Measurements from ENCODE around the gene NRP1.
"Not testable (repeated sequence)": the region's sequence is repeated elsewhere in the genome, so short reads cannot be mapped to it uniquely, and the experiment has no call there.

Gene NRP1

DNA sequence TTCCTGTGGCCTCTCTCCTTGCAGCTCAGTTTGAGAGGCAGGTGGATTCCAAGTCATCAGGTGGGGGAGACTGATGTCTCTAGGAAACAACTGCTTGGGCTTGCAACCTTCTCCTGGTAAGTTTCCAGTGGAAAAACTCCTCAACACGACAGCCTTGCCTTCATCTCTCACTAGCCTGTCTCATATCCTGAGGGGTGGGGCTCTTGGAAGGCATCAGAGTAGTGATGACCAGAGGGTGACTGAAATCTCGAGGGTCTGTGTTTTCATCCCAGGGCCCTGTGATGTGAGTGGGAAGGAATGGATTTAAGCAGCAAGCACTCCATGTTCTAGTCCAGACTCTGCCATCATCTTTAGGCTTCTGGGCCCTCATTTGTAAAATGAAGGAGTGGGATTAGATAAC is 107.0 kb downstream of the NRP1 start:
- Histone ChIP-seq H3K4me2 (ENCODE audit: low read length) (no peak overlapping the region), H3K4me1 (no peaks in the 10 kb centered on the region), H3K36me3 (ENCODE audit: control insufficient read depth, insufficient read depth, low read length) (no peaks in the 10 kb centered on the region), H3K27ac (no peak overlapping the region), H2AFZ (no peak overlapping the region), H3K27me3 (ENCODE audit: control insufficient read depth, insufficient read depth, low read length) (no peaks in the 10 kb centered on the region), H3K79me2 (no peaks in the 10 kb centered on the region), H3K9me3 (ENCODE audit: control insufficient read depth, low read length) (no peaks in the 10 kb centered on the region), H3K4me3 (ENCODE audit: low read depth, low read length) (no peak overlapping the region), H3K9ac (no peak overlapping the region)
- no peak for TF ChIP-seq CTCF (IDR thresholded peaks at IDR 0.05)

DNA sequence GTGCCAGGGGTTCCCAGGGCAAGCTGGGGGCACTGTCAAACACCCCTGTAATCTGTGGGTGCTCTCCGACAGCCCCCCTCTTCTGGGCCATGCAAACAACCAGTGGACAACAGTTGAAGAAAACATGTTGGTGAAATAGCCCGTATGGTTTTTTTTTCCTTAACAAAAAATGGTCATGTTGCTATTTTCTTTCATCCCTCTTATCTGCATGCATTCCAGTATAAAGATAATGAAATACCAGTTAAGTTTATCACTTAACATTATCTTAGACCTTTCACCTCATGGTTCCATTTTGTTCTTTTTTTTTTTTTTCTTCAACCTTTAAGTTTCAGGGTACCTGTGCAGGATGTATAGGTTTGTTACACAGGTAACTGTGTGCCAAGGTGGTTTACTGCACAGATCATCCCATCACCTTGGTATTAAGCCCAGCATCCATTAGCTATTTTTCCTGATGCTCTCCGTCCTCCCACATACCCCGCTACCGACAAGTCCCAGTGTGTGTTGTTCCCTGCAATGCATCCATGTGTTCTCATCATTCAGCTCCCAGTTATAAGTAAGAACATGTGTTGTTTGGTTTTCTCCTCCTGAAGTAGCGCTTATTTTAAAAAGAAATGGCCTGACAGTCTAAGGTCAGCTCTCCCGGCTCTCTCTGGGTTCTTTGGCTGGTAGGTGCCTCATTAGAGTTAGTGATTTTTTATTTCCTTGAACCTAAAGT is 110.1 kb downstream of the NRP1 start:
- H3K9me3 ChIP-seq (ENCODE audit: control insufficient read depth, low read length) = no peaks in the 10 kb centered on the region
- no peaks in the 10 kb centered on the region for H3K36me3 ChIP-seq (ENCODE audit: control insufficient read depth, insufficient read depth, low read length)
- no peaks in the 10 kb centered on the region for H3K4me1 ChIP-seq
- no peak overlapping the region for H3K27ac ChIP-seq
- no peak overlapping the region for H3K9ac ChIP-seq
- H3K27me3 ChIP-seq (ENCODE audit: control insufficient read depth, insufficient read depth, low read length) = no peaks in the 10 kb centered on the region
- no peak overlapping the region for H3K4me2 ChIP-seq (ENCODE audit: low read length)
- TF ChIP-seq CTCF (IDR thresholded peaks at IDR 0.05) = no peak
- no peaks in the 10 kb centered on the region for H3K79me2 ChIP-seq
- no peak overlapping the region for H2AFZ ChIP-seq
- H3K4me3 ChIP-seq (ENCODE audit: low read depth, low read length) = no peak overlapping the region

- no peak overlapping the region for H2AFZ ChIP-seq
- H3K79me2 ChIP-seq = no peaks in the 10 kb centered on the region
- no peak overlapping the region for H3K27ac ChIP-seq
- no peaks in the 10 kb centered on the region for H3K36me3 ChIP-seq (ENCODE audit: control insufficient read depth, insufficient read depth, low read length)
- H3K4me1 ChIP-seq = no peaks in the 10 kb centered on the region
- H3K9ac ChIP-seq = no peak overlapping the region
- no peak for TF ChIP-seq CTCF (IDR thresholded peaks at IDR 0.05)
- no peaks in the 10 kb centered on the region for H3K9me3 ChIP-seq (ENCODE audit: control insufficient read depth, low read length)
- no peaks in the 10 kb centered on the region for H3K27me3 ChIP-seq (ENCODE audit: control insufficient read depth, insufficient read depth, low read length)
- no peak overlapping the region for H3K4me2 ChIP-seq (ENCODE audit: low read length)
- no peak overlapping the region for H3K4me3 ChIP-seq (ENCODE audit: low read depth, low read length)
Measured at GRCh38 chr10:33223326-33224000, 111.0 kb downstream of the NRP1 start.

- H2AFZ ChIP-seq; H3K27ac ChIP-seq; H3K4me2 ChIP-seq (ENCODE audit: low read length); H3K9ac ChIP-seq; H3K4me1 ChIP-seq; H3K36me3 ChIP-seq (ENCODE audit: control insufficient read depth, insufficient read depth, low read length); H3K4me3 ChIP-seq (ENCODE audit: low read depth, low read length); H3K9me3 ChIP-seq (ENCODE audit: control insufficient read depth, low read length); H3K79me2 ChIP-seq; H3K27me3 ChIP-seq (ENCODE audit: control insufficient read depth, insufficient read depth, low read length): not testable (repeated sequence)
Measured at GRCh38 chr10:33222304-33222703, 112.2 kb downstream of the NRP1 start.

DNA sequence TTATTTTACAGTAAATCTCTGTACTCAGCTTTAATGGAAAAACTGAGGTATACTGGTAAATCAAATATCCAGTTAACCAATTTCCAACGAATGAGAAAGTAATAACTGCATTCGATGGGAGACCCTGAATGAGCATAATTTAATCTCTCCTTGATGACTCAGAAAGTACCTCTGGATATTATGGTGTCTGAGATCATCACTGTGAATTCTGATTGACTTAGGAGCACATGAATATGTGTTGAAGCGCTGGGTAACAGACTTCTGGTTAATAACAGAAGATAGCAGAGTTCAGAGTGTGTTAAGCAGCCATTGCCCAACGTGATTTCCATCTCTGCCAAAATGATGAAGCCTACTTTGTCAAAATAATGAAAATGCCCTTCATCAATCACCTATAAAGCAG is 116.6 kb downstream of the NRP1 start:
- Histone ChIP-seq H3K4me2 (ENCODE audit: low read length) (no peak overlapping the region), H3K9ac (no peak overlapping the region), H3K27ac (no peak overlapping the region), H3K27me3 (ENCODE audit: control insufficient read depth, insufficient read depth, low read length) (no peaks in the 10 kb centered on the region), H3K4me3 (ENCODE audit: low read depth, low read length) (no peak overlapping the region), H3K9me3 (ENCODE audit: control insufficient read depth, low read length) (no peaks in the 10 kb centered on the region), H2AFZ (no peak overlapping the region), H3K4me1 (no peaks in the 10 kb centered on the region), H3K79me2 (no peaks in the 10 kb centered on the region), H3K36me3 (ENCODE audit: control insufficient read depth, insufficient read depth, low read length) (no peaks in the 10 kb centered on the region)
- TF ChIP-seq CTCF (IDR thresholded peaks at IDR 0.05) = no peak

Data from parathyroid adenoma (tissue), 2 donors.